GM21528 (cell line): ENCODE results near the gene KIF26B.

ENCODE experiments used
- ATAC-seq: cut with Tn5 transposase; IDR thresholded peaks from one replicate; pipeline ENCODE4 v1.9.1; 2021; ENCODE audit warnings: mild to moderate bottlenecking, moderate library complexity; ENCODE audit not compliant: unreplicated experiment, low FRiP score

The KIF26B gene

GRCh38 chr1:245205864-245206263, 51.1 kb downstream of the KIF26B start:
- no peak for ATAC-seq

DNA sequence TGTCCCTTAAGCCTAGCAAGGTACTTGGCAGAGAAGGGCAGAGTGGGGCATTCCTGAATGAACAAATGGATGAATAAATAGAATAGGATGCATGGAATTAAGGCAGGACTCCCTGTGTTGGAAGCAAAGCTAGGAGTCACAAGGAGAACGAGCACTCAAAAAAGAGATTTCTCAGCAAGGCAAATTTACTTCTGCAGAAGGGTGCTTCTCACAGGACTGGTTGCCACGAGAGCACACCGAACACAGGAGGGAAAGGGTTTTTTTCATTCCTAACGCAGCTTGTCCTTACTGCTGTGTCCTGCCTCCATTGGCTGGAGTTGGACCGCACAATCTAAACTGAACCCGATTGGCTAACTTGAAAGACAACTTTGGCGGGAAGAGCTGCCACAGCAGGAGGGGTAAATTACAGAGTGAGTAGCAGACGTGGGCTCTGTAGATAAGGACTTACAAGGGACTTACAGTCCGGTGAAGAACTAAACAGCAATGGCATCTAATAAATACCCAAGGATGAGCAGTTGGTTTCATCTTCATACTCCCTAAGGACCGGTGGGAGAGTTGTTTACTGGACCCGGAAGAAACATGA, 52.4 kb downstream of the KIF26B start:
- ATAC-seq: no peak

GRCh38 chr1:245207801-245208200, 53.0 kb downstream of the KIF26B start:
- ATAC-seq: no peak

GRCh38 chr1:245209658-245210435, 55.1 kb downstream of the KIF26B start:
- ATAC-seq: no peak

- no peak for ATAC-seq
These were observed 56.4 kb downstream of the KIF26B start for GRCh38 chr1:245211035-245211749.

DNA sequence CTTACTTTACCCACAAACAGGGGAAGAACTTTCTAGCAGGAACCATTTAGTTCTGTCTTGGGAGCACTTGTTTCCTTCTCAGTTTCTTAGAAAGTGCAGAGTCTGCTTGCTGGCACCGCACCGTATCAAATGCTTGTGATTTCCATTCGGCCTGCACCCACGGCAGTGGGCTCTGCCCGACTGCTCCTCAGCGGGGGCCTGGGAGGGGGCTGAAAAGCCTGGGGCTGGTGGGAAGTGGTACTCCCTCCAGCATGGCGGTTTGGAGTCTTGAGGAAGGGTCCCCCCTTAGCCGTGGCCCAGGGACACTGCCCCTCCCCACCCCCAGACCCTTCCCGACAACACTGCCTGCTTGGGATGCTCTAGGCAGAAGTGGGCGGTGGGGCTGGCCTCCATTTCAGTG, 57.0 kb downstream of the KIF26B start:
- ATAC-seq: no peak

- ATAC-seq: no peak
These were observed 57.5 kb downstream of the KIF26B start for GRCh38 chr1:245212221-245212710.

- ATAC-seq: no peak
These were observed 58.5 kb downstream of the KIF26B start for GRCh38 chr1:245213066-245213831.

DNA sequence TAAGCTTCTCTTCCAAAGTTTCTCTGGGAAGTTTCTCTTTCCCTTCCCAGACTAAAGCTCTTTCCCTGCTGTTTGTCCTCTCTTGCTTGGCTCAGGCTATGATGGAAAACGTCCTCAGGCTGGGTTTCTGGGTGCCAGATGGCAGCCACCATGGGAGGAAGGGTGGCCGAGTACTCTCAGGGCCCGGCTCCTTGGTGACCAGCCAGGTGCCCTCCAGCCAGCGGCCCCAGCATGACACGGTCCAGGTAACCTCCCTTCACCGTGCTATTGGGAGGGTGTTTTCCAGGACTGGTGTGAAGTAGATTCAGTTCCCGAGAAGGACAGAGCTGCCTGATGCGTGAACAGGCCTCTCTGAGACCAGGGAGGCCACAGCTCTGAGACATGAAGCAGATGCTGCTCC, 60.3 kb downstream of the KIF26B start:
- no peak for ATAC-seq

GRCh38 chr1:245216366-245217115, 61.8 kb downstream of the KIF26B start:
- no peak for ATAC-seq

GRCh38 chr1:245217853-245218608, 63.2 kb downstream of the KIF26B start:
- ATAC-seq: no peak

DNA sequence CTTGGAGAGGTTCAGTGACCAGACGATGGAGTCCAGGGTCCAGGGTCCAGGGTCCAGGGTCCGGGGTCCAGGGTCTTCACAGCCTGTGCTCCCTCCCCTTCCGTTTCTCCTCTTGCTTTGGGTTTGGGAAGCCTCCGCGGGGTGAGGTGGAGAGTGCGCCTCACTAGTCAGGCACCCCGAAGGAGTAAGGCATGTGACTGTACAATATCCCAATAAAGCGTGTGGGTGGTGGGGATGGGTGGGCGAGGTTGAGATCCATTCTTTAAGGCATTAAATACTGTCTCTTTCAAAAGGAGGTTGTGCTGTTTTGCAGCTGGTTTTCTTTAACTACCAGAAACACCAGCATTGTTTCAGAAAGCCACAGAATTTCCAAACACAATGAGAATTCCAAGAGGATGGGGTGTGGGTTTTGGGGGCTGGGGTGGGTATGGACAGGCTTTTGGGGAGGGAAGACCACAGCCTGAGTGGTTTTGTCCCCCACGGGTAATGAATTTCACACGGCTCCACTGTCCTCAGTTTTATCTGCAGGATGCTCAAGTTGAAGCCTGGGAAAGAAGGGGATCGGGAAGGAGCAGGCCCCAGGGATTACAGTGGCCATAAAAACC, 65.7 kb downstream of the KIF26B start:
- no peak for ATAC-seq

DNA sequence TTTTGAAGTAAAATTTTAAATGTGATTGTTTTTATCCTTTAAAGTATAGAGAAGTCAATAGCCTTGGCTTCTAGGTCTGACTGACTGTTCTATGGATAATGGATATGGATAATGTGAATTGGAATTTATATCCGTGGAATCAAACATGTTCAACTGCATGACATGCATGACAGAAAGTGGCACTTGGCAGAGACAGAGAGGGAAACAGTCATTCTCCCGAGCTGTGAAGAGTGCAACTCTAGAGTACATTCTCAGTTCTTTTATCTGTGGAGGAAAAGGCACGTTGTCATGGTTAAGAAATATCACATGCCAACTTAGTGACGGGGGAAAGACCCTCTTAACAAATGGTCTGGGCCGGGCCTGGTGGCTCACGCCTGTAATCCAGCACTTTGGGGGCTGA, 67.0 kb downstream of the KIF26B start:
- no peak for ATAC-seq

DNA sequence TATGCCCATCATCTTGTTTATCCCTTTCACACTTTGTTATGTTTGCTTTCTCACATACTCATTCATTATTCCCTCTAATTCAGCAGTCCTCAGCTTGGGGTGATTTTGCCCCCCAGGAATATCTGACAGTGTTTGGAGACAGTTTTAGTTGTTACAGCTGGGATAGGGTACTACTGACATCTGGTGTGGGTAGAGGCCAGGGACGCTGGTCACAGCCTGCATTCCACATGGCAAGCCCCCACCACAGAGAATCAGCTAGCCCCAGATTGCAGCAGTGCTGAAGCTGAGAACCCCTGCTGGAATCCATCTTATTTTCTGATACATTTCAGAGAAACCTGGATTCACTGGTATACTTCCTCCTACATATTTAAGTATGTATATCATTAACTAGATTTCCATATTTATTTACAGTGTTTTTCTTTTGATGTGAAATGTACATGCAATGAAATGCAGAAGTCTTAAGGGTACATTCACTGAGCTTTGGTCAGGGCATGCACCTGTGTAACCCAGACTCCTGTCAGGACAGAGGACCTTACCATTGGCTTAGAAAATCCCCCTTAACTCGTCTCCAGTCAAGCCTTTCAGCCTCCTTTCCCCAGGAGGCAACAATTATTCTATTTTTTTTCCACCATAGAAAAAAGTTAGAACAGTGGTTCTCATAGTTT, 68.3 kb downstream of the KIF26B start:
- no peak for ATAC-seq

GRCh38 chr1:245225322-245226202, 70.8 kb downstream of the KIF26B start:
- no peak for ATAC-seq

- ATAC-seq: no peak
These were observed 71.4 kb downstream of the KIF26B start for GRCh38 chr1:245226203-245226499.

- no peak for ATAC-seq
These were observed 74.3 kb downstream of the KIF26B start for GRCh38 chr1:245229051-245229450.

DNA sequence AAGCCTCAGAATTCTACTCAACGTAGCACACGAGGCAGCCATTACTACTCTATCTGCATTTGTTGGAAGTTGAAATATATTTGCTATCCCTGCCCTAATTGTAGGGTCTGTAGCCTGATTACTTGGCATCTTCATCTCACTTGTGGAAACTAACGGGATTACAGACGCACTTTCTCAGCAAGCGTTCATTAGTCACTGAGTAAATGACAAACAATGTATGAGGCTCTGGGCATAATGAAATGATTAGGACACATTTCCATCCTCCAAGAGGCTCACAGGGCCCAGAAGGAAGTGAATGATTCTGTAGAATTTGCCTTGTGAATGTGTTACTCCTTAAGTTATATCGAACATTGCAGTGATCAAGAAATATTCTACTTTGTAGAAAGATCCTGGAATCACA, 78.1 kb downstream of the KIF26B start:
- ATAC-seq: no peak
